ENCODE data around the gene POLR1G. TPM values are rescaled to one million over a fixed set of nuclear protein-coding genes. Genes with fewer than 3 reads are reported as not detected.

POLR1G gene
- total and polyA plus RNA-seq, 2 experiments from 2014 or later: 33.0 to 85.9 TPM

- TF ChIP-seq JUNB (IDR thresholded peaks at IDR 0.05; ENCODE audit: unreplicated experiment) (no peak), CREB1 (CRISPR knock-in tag; IDR thresholded peaks at IDR 0.05; ENCODE audit: low read depth) (no peak), ETS1 (IDR thresholded peaks at IDR 0.05) (no peak), REST (IDR thresholded peaks at IDR 0.05; ENCODE audit: unreplicated experiment) (no peak), NANOG (IDR thresholded peaks at IDR 0.05; ENCODE audit: borderline replicate concordance) (no peak)
Measured at GRCh38 chr19:45362291-45362690, 44.2 kb upstream of the POLR1G start (continued).

DNA sequence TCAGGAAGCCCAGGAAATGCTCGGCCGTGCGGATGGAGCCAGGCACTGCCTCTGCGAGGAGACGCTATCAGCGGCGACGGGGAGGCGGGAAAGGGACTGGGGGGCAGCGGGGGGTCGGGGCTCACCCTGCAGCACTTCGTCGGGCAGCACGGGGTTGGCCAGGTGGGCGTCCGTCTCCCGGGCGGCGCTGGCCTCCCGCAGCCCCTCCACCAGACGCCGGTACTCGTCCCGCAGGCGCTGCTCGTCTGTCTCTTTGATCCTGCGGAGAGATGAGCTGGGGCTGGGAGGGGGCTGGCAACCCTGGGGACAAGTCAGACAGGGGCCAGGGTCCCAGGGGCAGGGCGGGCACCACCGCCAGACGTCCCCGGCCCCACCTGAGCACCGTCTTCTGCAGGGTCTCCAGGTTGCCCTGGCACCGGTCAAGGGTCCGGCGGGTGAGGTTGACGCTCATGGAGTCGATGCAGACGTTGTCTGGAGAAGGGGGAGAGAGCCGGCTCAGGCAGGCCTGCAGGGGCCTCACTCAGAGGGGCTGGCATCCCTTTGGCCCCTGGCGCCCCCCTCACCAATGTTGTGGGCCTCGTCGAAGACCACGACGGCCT, 42.5 kb upstream of the POLR1G start:
- DNase-seq (ENCODE audit: low spot score) (no peak), ATAC-seq (no peak)
- Histone ChIP-seq H3K4me2 (no peak overlapping the region), H2AFZ (no peak overlapping the region), H4K20me1 (replicated peaks; ENCODE audit: insufficient read depth) (peaks cover 12% of the 10 kb centered on the region), H3K27ac (ENCODE audit: low read depth) (no peak overlapping the region), H3K9me2 (ENCODE audit: insufficient read depth) (no peaks in the 10 kb centered on the region), H3K27me3 (ENCODE audit: insufficient read depth) (no peaks in the 10 kb centered on the region), H3K4me3 (no peak overlapping the region), H3F3A (replicated peaks; ENCODE audit: low read depth) (peaks cover 3% of the 10 kb centered on the region), H3K79me2 (replicated peaks; ENCODE audit: insufficient read depth) (peaks cover 15% of the 10 kb centered on the region), H3K4me1 (ENCODE audit: insufficient read depth) (0 out of 2 replicates have a peak, but pooled peaks cover under 1% of the 10 kb centered on the region), H3K36me3 (ENCODE audit: insufficient read depth) (peaks cover 24% of the 10 kb centered on the region)
- Mint-ChIP-seq H3K36me3 (ENCODE audit: low read depth) (peaks cover 51% of the 10 kb centered on the region), H3K9me3 (no peaks in the 10 kb centered on the region), H3K27ac (no peak overlapping the region), H3K4me1 (peaks cover 5% of the 10 kb centered on the region), H3K4me3 (no peak overlapping the region), H3K27me3 (ENCODE audit: insufficient read depth, low read depth, poor library complexity) (peaks cover 14% of the 10 kb centered on the region)
- TF ChIP-seq ZNF114 (CRISPR knock-in tag; IDR thresholded peaks at IDR 0.05): no peak
- no peak for TF ChIP-seq NANOG (IDR thresholded peaks at IDR 0.05; ENCODE audit: borderline replicate concordance)
- no peak for TF ChIP-seq REST (IDR thresholded peaks at IDR 0.05; ENCODE audit: unreplicated experiment)
- TF ChIP-seq ZNF331 (CRISPR knock-in tag; IDR thresholded peaks at IDR 0.05; ENCODE audit: low read depth): no peak
- TF ChIP-seq STAT1 (IDR thresholded peaks at IDR 0.05; ENCODE audit: unreplicated experiment): no peak
- TF ChIP-seq ETS1 (IDR thresholded peaks at IDR 0.05): no peak
- no peak for TF ChIP-seq JUNB (IDR thresholded peaks at IDR 0.05; ENCODE audit: unreplicated experiment)
- no peak for TF ChIP-seq CREB1 (CRISPR knock-in tag; IDR thresholded peaks at IDR 0.05; ENCODE audit: low read depth)
- no peak for TF ChIP-seq POLR2AphosphoS5 (IDR thresholded peaks at IDR 0.05; ENCODE audit: low read depth)
- TF ChIP-seq, protein P1, sequence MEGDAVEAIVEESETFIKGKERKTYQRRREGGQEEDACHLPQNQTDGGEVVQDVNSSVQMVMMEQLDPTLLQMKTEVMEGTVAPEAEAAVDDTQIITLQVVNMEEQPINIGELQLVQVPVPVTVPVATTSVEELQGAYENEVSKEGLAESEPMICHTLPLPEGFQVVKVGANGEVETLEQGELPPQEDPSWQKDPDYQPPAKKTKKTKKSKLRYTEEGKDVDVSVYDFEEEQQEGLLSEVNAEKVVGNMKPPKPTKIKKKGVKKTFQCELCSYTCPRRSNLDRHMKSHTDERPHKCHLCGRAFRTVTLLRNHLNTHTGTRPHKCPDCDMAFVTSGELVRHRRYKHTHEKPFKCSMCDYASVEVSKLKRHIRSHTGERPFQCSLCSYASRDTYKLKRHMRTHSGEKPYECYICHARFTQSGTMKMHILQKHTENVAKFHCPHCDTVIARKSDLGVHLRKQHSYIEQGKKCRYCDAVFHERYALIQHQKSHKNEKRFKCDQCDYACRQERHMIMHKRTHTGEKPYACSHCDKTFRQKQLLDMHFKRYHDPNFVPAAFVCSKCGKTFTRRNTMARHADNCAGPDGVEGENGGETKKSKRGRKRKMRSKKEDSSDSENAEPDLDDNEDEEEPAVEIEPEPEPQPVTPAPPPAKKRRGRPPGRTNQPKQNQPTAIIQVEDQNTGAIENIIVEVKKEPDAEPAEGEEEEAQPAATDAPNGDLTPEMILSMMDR (conservative IDR thresholded peaks at IDR 0.05; ENCODE audit: low read depth in 2 of 2): no peak
- no peak for TF ChIP-seq EZH2 (IDR thresholded peaks at IDR 0.05; ENCODE audit: low read depth, unreplicated experiment)
